Right lung (tissue), 5 donors: ENCODE results near the gene NUP210. TPM values are rescaled to one million over a fixed set of nuclear protein-coding genes. Genes with fewer than 3 reads are reported as not detected.

Experiments used
- DNase-seq, 2 donors: peaks; one replicate each; pipeline ENCODE4 v3.0.0-alpha.2; 2013
- polyA plus RNA-seq, 5 donors: library from polyadenylated mRNA; unstranded; fragments of 120-200 nt; gene quantifications; one replicate each; pipeline versions ENCODE4 v1.2.1 to v1.2.3, GENCODE V29; 2013; ENCODE audit warnings: inconsistent platforms in 1 of 5, low replicate concordance in 1 of 5; ENCODE audit not compliant: insufficient read length in 5 of 5, insufficient read depth in 1 of 5

NUP210 gene
- polyA plus RNA-seq, 5 donors = 15.0 to 18.6 (median 15.9) TPM

- DNase-seq = no peak
Observed at GRCh38 chr3:13377021-13377420, 43.1 kb downstream of the NUP210 start.

GRCh38 chr3:13376091-13376490 lies 44.0 kb downstream of the NUP210 start:
- DNase-seq = no peak

DNA sequence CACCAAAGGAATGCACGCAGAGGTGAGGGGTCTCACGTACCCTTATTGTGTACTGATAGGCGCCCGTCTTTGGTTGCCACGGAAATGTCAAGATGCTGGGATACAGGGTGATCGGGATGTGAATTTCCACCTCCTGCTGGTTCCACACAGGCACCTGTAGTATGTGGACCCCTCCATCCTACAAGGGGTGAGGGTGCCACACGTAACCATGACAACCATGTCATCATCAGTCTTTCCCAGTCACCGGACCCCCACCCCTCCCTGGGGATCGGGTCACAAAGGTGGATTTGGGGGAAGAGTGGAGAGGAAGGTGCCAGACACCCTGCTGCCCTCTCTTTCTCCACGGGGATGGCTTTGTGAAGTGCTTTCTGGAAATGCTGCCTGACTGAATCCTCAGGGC lies 44.7 kb downstream of the NUP210 start:
- no peak for DNase-seq

DNA sequence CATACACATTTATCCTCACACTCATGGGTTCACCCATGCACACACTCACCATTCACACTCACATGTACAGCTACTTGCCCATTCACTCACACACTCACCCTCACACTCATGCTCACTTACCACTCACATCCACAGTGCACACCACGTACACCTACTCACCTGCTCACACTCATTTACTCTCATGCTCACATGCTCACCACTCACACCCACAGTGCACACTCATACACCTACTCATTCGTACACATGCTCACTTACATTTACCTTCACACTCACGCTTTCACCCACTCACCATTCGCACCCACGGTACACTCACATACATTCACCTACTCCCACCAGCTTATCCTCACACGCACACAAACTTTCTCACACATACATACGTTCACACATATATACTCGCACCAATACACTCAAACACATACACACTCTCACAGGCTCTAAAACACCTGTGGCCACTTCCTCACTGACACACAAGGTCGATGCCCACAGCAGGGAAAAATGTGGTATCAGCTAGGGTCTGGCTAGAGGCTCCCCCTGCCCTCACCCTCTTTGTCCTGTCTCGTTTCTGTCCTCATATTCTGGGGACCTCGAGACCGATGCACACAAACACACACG lies 46.0 kb downstream of the NUP210 start:
- DNase-seq = no peak

- DNase-seq = no peak
Observed at GRCh38 chr3:13372656-13373055, 47.5 kb downstream of the NUP210 start.

DNA sequence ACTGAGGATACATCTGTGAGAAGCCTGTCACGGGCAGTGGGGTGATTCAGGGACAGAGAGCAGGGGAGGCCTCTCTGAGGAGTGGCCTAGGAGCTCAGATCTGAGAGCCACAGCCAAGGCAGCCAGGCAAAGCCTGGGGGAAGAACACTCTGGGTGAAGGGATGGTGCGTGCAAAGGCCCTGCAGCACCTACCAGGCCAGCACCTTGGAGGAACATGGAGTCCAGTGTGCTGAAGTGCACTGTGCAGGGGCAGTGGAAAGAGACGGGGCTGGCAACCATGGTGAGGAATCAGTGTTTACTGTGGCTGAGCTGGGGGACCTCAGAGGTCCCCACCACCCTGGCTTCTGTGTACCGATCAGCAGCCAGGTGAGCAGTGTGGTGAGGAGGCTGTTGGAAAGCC lies 48.0 kb downstream of the NUP210 start:
- no peak for DNase-seq

DNA sequence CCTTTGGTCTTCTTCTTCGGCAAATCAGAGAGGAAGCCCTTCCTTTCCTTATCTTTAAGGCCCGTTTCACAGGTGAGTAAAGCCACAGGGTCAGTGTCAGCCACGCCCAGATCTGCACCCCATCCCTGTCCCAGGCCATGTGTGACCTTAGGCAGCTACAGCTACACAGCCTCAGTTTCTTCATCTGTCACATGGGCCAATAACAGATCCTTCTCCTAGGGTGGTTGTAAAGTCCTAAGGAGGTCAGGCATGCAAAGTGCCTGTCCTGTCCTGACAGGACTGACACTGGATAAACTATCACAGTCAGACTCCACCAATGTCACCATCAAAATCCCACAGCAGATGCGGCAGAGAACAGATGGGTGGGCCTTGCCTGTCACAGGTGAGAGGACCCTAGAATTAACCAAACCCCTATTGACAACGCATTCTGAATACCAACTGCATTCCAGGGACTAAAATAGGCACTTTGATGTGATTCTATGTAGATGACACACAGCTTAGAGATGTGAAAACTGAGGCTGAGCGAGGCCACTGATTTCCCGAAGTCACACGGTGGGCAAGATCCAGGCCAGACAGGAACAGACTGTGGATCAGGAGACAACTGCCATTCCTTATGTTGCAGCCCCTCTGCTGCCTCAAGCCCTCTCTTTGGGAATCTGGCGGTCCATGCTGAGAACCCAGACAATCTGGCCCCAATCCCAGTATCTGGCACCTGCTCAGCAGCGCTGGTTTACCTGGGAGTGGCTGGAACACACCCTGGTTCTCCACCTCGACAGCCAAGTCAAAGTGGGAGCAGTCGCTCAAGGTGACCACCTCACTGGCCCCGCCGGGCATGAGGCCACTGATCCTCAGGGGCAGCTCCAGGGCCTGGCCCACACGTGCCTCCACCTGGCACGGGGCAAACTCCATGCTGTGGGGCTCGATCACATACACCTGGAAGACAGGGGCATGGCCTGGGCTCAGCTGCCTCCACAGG lies 48.7 kb downstream of the NUP210 start:
- DNase-seq = no peak

DNA sequence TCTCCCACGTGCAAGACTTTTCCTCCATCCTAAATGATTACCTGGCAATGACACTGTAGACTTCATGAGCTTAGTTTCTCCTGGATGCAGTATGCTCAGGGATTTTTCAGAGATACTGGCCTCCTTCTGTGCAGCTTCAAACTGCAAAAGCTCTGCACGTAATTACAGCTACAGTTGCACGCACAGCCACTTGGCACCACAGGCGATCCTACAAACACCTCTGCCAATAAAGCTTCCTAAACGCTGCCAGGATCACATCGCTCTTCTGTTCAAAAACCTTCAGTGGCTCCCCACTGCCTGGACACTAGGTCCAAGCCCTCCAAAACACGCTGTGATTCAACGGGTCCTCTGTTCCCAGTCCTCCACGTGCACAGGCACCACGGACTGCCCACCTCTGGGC lies 49.5 kb downstream of the NUP210 start:
- DNase-seq = no peak

- no peak for DNase-seq
Observed at GRCh38 chr3:13370055-13370454, 50.1 kb downstream of the NUP210 start.

GRCh38 chr3:13368834-13369233 lies 51.3 kb downstream of the NUP210 start:
- DNase-seq = no peak

- no peak for DNase-seq
Observed at GRCh38 chr3:13367728-13368127, 52.4 kb downstream of the NUP210 start.

GRCh38 chr3:13365390-13366379 lies 54.4 kb downstream of the NUP210 start:
- no peak for DNase-seq

GRCh38 chr3:13364602-13365271 lies 55.4 kb downstream of the NUP210 start:
- DNase-seq = no peak

DNA sequence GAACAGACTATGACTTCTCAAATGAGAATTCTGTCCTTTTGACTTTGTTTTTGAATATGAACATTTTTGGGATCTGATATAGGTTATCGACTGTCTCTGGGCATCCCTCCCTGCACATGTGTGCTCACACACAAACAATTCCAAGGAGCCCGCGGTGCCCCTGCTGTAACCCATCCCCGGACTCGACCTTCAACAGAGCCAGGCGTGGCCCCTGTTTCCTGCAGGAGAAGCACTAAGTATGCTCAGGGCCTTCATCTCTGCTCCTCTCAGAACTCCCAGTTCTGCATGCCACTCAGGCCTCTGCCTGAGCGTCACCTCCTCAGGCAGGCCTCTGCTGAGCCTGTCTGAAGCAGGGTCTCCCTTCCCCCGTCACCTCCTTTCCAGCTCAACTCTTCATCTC lies 57.6 kb downstream of the NUP210 start:
- DNase-seq = no peak

GRCh38 chr3:13359916-13360315 lies 60.2 kb downstream of the NUP210 start:
- DNase-seq = no peak

- no peak for DNase-seq
Observed at GRCh38 chr3:13358643-13359042, 61.5 kb downstream of the NUP210 start.

GRCh38 chr3:13358051-13358450 lies 62.1 kb downstream of the NUP210 start:
- DNase-seq = no peak

- no peak for DNase-seq
Observed at GRCh38 chr3:13357074-13357473, 63.0 kb downstream of the NUP210 start.

DNA sequence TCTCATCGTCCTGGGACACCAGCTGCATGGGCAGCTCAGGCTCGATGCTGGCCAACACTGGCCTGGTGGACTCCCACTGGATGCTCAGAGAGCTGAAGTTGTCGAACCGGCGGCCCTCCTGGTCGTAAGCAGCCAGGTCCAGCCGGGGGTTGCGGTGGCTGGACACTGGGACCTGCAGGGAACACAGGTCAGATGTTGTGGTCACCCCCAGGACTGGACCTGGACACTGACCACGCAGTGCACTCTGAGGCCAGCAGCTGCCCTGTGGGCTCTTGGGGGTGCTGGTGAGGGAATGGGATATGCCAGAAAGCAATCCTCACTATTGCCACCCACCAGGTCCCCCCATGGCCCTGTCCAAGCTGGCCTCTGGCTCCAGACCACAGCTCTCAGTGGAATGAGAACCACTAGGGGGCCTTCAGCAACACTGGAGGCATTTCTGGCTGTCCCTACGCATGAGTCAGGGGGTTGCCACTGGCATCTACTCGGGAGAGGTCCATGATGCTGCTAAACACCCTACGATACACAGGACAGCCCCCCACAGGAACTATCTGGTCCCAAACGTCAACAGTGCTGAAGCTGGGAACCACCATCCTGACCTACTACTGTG lies 66.1 kb downstream of the NUP210 start:
- no peak for DNase-seq

DNA sequence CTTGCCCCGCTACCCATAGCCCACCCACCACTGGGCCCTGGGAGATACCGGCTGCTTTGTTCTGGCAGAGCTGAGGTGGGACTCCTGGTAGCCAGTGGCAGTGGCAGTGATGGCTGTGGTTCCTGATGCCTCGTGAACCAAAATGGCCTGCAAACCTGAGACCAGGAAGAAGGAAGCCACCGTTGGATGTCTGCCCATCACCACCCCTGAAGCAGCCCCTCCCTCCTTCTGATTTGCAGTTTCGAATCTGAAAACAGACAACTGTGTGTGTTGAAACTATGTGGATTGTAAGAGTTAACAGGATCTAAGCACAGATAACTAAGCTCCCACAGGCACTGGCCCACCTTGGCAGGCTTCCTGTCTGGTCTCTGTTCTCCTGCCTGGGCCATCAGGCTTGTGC lies 66.6 kb downstream of the NUP210 start:
- no peak for DNase-seq

GRCh38 chr3:13352621-13353131 lies 67.4 kb downstream of the NUP210 start:
- no peak for DNase-seq
